ENCODE measurements around the gene RBM20.

DNA sequence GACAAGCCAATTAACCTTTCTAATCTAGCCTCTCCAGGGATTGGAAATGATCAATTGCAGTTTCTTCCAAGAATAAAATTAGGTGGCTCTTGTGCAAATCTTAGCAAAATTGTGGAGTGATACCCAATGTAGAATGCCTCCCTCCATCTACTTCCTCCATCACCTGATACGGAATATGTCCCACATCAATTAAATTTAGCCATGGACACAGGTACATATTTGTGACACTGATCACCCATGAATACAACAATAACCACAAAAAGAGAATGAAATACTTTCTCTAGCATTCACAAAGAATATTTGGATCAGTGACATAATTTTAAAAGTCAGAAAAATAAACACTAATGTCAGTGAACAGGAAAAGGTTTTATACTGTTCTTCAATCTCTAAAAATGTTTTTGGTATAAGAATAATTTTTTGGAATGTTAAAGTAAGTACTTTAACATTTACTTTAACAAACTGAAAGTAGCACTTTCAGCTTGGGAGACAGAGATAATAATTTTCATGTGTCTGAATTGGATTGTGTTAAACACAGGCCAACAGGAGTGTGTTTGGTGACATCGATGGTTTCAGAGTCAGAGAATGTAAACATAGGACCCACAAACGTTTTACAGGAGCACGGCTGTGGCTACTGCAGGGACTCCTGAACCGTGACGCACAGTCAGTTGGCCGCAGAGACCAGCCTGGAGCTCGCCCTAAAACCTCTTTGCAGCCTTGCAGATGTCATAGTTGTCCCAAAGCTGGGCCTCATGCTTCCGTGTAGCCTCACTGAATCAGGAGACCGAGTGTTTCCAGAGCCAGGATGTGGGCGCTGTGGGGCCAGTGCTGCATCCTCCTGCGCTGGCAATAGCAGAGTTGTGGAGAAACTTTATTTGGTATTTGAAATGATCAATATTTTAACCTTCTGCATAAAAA is 7.2 kb downstream of the RBM20 start:
- TF ChIP-seq, protein P1, sequence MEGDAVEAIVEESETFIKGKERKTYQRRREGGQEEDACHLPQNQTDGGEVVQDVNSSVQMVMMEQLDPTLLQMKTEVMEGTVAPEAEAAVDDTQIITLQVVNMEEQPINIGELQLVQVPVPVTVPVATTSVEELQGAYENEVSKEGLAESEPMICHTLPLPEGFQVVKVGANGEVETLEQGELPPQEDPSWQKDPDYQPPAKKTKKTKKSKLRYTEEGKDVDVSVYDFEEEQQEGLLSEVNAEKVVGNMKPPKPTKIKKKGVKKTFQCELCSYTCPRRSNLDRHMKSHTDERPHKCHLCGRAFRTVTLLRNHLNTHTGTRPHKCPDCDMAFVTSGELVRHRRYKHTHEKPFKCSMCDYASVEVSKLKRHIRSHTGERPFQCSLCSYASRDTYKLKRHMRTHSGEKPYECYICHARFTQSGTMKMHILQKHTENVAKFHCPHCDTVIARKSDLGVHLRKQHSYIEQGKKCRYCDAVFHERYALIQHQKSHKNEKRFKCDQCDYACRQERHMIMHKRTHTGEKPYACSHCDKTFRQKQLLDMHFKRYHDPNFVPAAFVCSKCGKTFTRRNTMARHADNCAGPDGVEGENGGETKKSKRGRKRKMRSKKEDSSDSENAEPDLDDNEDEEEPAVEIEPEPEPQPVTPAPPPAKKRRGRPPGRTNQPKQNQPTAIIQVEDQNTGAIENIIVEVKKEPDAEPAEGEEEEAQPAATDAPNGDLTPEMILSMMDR (IDR thresholded peaks at IDR 0.05; ENCODE audit: low read length): no peak
- TF ChIP-seq EZH2phosphoT487 (IDR thresholded peaks at IDR 0.05; ENCODE audit: low read length) (no peak), EZH2 (optimal IDR thresholded peaks at IDR 0.05; ENCODE audit: low read depth, low read length) (no peak)

Data from MM.1S (cell line).